H1 (cell line): ENCODE measurements around the gene ST6GALNAC5. TPM values are rescaled to one million over a fixed set of nuclear protein-coding genes. Genes with fewer than 3 reads are reported as not detected.

Source experiments
- CTCF ChIA-PET: fragments of 300-600 bp; sonication (Branson Sonifier 250); formaldehyde crosslinking; loops from one replicate; lab custom pipeline; 2021; ENCODE audit not compliant: partially characterized antibody; lab: Charles Lee
- POLR2A ChIA-PET: fragments of 300-600 bp; sonication (Branson Sonifier 250); formaldehyde crosslinking; loops from one replicate; lab custom pipeline; 2021; ENCODE audit warnings: inconsistent platforms; ENCODE audit not compliant: partially characterized antibody; lab: Charles Lee
- DNase-seq, 2 experiments: peaks; one replicate each; pipeline versions ENCODE4 v3.0.0 to v3.0.0-alpha.2; 2010 to 2022; ENCODE audit warnings: low spot score in 2 of 2, low read depth in 1 of 2, mixed read lengths in 1 of 2
- FAIRE-seq: peaks from 2 replicates; lab custom pipeline; 2011; peaks lifted over from hg19 to GRCh38; lab: Jason Lieb, UNC
- H2AFZ ChIP-seq: 2 replicates; pipeline ENCODE4 v1.8.1; 2012; ENCODE audit warnings: low read length, inconsistent platforms
- H2AK5ac ChIP-seq: 2 replicates; pipeline ENCODE4 v1.6.1; 2013; ENCODE audit warnings: low read depth, low read length
- H2BK120ac ChIP-seq: replicated peaks from 2 replicates; pipeline ENCODE3; 2013; ENCODE audit warnings: low read depth, low read length, inconsistent platforms
- H2BK12ac ChIP-seq: 2 replicates; pipeline ENCODE4 v1.6.1; 2013; ENCODE audit warnings: low read depth, low read length
- H2BK15ac ChIP-seq: 2 replicates; pipeline ENCODE4 v1.6.1; 2013; ENCODE audit warnings: low read length
- H2BK20ac ChIP-seq: 2 replicates; pipeline ENCODE4 v1.6.1; 2013; ENCODE audit warnings: low read length
- H2BK5ac ChIP-seq: 2 replicates; pipeline ENCODE4 v1.6.1; 2013; ENCODE audit warnings: low read depth, low read length
- H3K14ac ChIP-seq: 2 replicates; pipeline ENCODE4 v1.6.1; 2013; ENCODE audit warnings: inconsistent platforms; ENCODE audit not compliant: insufficient read length
- H3K18ac ChIP-seq: 2 replicates; pipeline ENCODE4 v1.6.1; 2013; ENCODE audit warnings: low read length; ENCODE audit errors: extremely low read depth
- H3K23ac ChIP-seq: 2 replicates; pipeline ENCODE4 v1.6.1; 2013; ENCODE audit warnings: inconsistent platforms; ENCODE audit not compliant: insufficient read length
- H3K23me2 ChIP-seq: 2 replicates; pipeline ENCODE4 v1.6.1; 2013; ENCODE audit warnings: low read depth, low read length
- H3K27ac ChIP-seq: 2 replicates; pipeline ENCODE4 v1.6.1; 2011; ENCODE audit warnings: low read depth, low read length, inconsistent platforms
- H3K27me3 ChIP-seq, 4 experiments: replicated peaks in 1 of 4; 1 replicate in 1 of 4; 2 replicates in 3 of 4; pipeline versions ENCODE4 v1.6.1 to v1.8.1; 2011 to 2013; ENCODE audit warnings: low read length in 3 of 4, mild to moderate bottlenecking in 3 of 4, inconsistent platforms in 2 of 4, mixed read lengths in 2 of 4, moderate library complexity in 1 of 4; ENCODE audit not compliant: control insufficient read depth in 3 of 4, insufficient read depth in 3 of 4; ENCODE audit errors: extremely low read depth in 1 of 4
- H3K36me3 ChIP-seq, 4 experiments: 2 replicates each; pipeline versions ENCODE4 v1.6.1 to v1.8.1; 2011 to 2013; ENCODE audit warnings: mild to moderate bottlenecking in 4 of 4, low read length in 3 of 4, moderate library complexity in 2 of 4, control low read depth in 1 of 4, inconsistent platforms in 1 of 4; ENCODE audit not compliant: insufficient read depth in 4 of 4, control insufficient read depth in 2 of 4
- H3K4ac ChIP-seq: replicated peaks from 2 replicates; pipeline ENCODE3; 2013; ENCODE audit warnings: low read length, low read depth, mixed read lengths, inconsistent platforms; ENCODE audit not compliant: insufficient read length
- H3K4me1 ChIP-seq, 4 experiments: replicated peaks in 1 of 4; 1 replicate in 1 of 4; 2 replicates in 3 of 4; pipeline versions ENCODE4 v1.6.1 to v1.8.1; 2011 to 2013; ENCODE audit warnings: low read length in 3 of 4, inconsistent platforms in 2 of 4, mixed read lengths in 1 of 4; ENCODE audit not compliant: insufficient read depth in 4 of 4, control insufficient read depth in 3 of 4
- H3K4me2 ChIP-seq, 2 experiments: 2 replicates each; pipeline versions ENCODE4 v1.6.1 to v1.8.1; 2011 to 2013; ENCODE audit warnings: low read depth in 2 of 2, low read length in 2 of 2, control low read depth in 1 of 2, inconsistent platforms in 1 of 2, mild to moderate bottlenecking in 1 of 2; ENCODE audit not compliant: insufficient read depth in 1 of 2
- H3K4me3 ChIP-seq, 4 experiments: fragments of 200-600, 300-600 bp in 1 of 4; sonication (generic), shearing (Covaris generic), sonication (Bioruptor Twin) in 1 of 4; 2 replicates each; pipeline versions ENCODE4 v1.5.1 to v1.8.1; 2011 to 2016; ENCODE audit warnings: low read length in 4 of 4, low read depth in 3 of 4, control low read depth in 2 of 4, inconsistent platforms in 2 of 4, mild to moderate bottlenecking in 2 of 4, mixed read lengths in 1 of 4, moderate library complexity in 1 of 4; ENCODE audit not compliant: insufficient read depth in 2 of 4; ENCODE audit errors: extremely low read depth in 1 of 4
- H3K56ac ChIP-seq: replicated peaks from 2 replicates; pipeline ENCODE3; 2013; ENCODE audit warnings: low read depth, mild to moderate bottlenecking, mixed read lengths, low read length, inconsistent platforms; ENCODE audit not compliant: insufficient read length
- H3K79me1 ChIP-seq: 2 replicates; pipeline ENCODE4 v1.6.1; 2013; ENCODE audit warnings: low read depth, low read length, control low read depth
- H3K79me2 ChIP-seq, 2 experiments: 2 replicates each; pipeline versions ENCODE4 v1.6.1 to v1.8.1; 2012 to 2013; ENCODE audit warnings: low read length in 2 of 2, mild to moderate bottlenecking in 2 of 2, inconsistent platforms in 1 of 2; ENCODE audit not compliant: insufficient read depth in 2 of 2, control insufficient read depth in 1 of 2
- H3K9ac ChIP-seq, 4 experiments: replicated peaks in 1 of 4; 1 replicate in 1 of 4; 2 replicates in 3 of 4; pipeline versions ENCODE4 v1.6.1 to v1.8.1; 2011 to 2013; ENCODE audit warnings: low read depth in 3 of 4, low read length in 3 of 4, control low read depth in 2 of 4, mild to moderate bottlenecking in 2 of 4, moderate library complexity in 2 of 4, inconsistent platforms in 1 of 4; ENCODE audit errors: extremely low read depth in 1 of 4
- H3K9me3 ChIP-seq, 2 experiments: 2 replicates each; pipeline versions ENCODE4 v1.6.1 to v1.8.1; 2012 to 2013; ENCODE audit warnings: mild to moderate bottlenecking in 2 of 2, moderate library complexity in 2 of 2, control low read depth in 1 of 2, inconsistent platforms in 1 of 2, low read depth in 1 of 2, low read length in 1 of 2, mixed read lengths in 1 of 2; ENCODE audit not compliant: insufficient read depth in 2 of 2
- H4K20me1 ChIP-seq, 2 experiments: replicated peaks in 1 of 2; 2 replicates each; pipeline versions ENCODE3 to v1.8.1; 2011 to 2013; ENCODE audit warnings: inconsistent platforms in 2 of 2, low read length in 2 of 2, mild to moderate bottlenecking in 1 of 2; ENCODE audit not compliant: insufficient read depth in 2 of 2, control insufficient read depth in 1 of 2
- H4K5ac ChIP-seq: 2 replicates; pipeline ENCODE4 v1.6.1; 2013; ENCODE audit warnings: low read length, low read depth, mixed read lengths, inconsistent platforms; ENCODE audit not compliant: insufficient read length
- H4K8ac ChIP-seq: 2 replicates; pipeline ENCODE4 v1.8.0; 2013; ENCODE audit warnings: mild to moderate bottlenecking, moderate library complexity, low read length, inconsistent platforms; ENCODE audit not compliant: insufficient read depth; ENCODE audit errors: extremely low read depth
- H4K91ac ChIP-seq: replicated peaks from 2 replicates; pipeline ENCODE3; 2013; ENCODE audit warnings: low read length, mixed read lengths, inconsistent platforms; ENCODE audit not compliant: insufficient read length
- CTCF ChIP-seq, 3 experiments: IDR thresholded peaks; 1 replicate in 2 of 3; 2 replicates in 1 of 3; pipeline versions ENCODE4 v1.5.1 to v1.6.1; 2011; ENCODE audit warnings: low read length in 3 of 3, mild to moderate bottlenecking in 3 of 3, inconsistent platforms in 2 of 3, low read depth in 1 of 3, moderate library complexity in 1 of 3; ENCODE audit not compliant: insufficient read depth in 1 of 3; ENCODE audit errors: control extremely low read depth in 1 of 3
- SP1 ChIP-seq: IDR thresholded peaks from 2 replicates; pipeline ENCODE4 v1.6.1; 2011; ENCODE audit warnings: low read depth, low read length
- SRF ChIP-seq: IDR thresholded peaks from 2 replicates; pipeline ENCODE4 v1.6.1; 2011; ENCODE audit warnings: mild to moderate bottlenecking, low read depth, low read length, moderate library complexity
- WGBS, 2 experiments: shearing (Covaris generic) in 1 of 2; methylation state at CpG; one replicate each; pipeline versions ENCODE4 v1.1.6 to v1.1.7; 2013 to 2015; ENCODE audit warnings: low lambda C conversion rate in 2 of 2, mixed read lengths in 2 of 2, inconsistent platforms in 1 of 2, low coverage in 1 of 2, missing lambda C conversion rate in 1 of 2; ENCODE audit not compliant: insufficient replicate concordance in 2 of 2, insufficient coverage in 1 of 2, insufficient read length in 1 of 2; ENCODE audit errors: extremely low coverage in 1 of 2, missing lambda C conversion rate in 1 of 2; 5-methylcytosine and 5-hydroxymethylcytosine counted together
- polyA plus RNA-seq, 7 experiments: library from polyadenylated mRNA; depleted of rRNA in 3 of 7; stranded (reverse) in 5 of 7; unstranded in 2 of 7; fragments of >200 nt in 5 of 7; fragments of 200-250 nt in 2 of 7; gene quantifications; 1 replicate in 5 of 7; 2 replicates in 1 of 7; 4 replicates in 1 of 7; pipeline versions ENCODE4 v1.2.1 to v1.2.3, GENCODE V29; 2011 to 2013; ENCODE audit warnings: missing spikeins in 2 of 7, mixed read lengths in 2 of 7
- total RNA-seq: library from RNA; stranded (reverse); fragmentation: NEBNext Ultra II Directional; extraction: Animal tissue kit (Norgen Biotek cat#: 25700); gene quantifications from 2 replicates; pipeline ENCODE4 v1.2.1, GENCODE V29; 2021

The ST6GALNAC5 gene
- total and polyA plus RNA-seq, 2 of the 8 experiments (the other 6 are each of a cell fraction or from before 2014, with no cell fraction given), result 6.2 to 7.3 TPM

GRCh38 chr1:77084457-77084856 lies 217.2 kb downstream of the ST6GALNAC5 start:
- H3K27ac ChIP-seq, result no peak overlapping the region
- no peak overlapping the region for H4K5ac ChIP-seq
- POLR2A ChIA-PET, result no interaction called here
- no peak overlapping the region for H3K4me3 ChIP-seq
- no peaks in the 10 kb centered on the region for H3K27me3 ChIP-seq
- H4K20me1 ChIP-seq, result no peaks in the 10 kb centered on the region
- WGBS, 2 experiments, result 80% methylated on average over 2 of the region's 2 CpGs; no CpG with 5 or more reads in 1 of the 2 experiments
- FAIRE-seq (no peak), DNase-seq (no peak)
- H3K4me1 ChIP-seq, result peaks cover 2 to 5% (median 4%) of the 10 kb centered on the region in 4 experiments; a peak in 6 of 7 replicates
- H3K23ac ChIP-seq, result no peak overlapping the region
- no peaks in the 10 kb centered on the region for H3K36me3 ChIP-seq
- no peak overlapping the region for H3K9ac ChIP-seq
- H2BK120ac ChIP-seq, result no peak overlapping the region
- CTCF ChIA-PET, result interaction anchor here (0.5 to 2.9 kb wide), 8 partner anchors 9 to 724 kb away, joined by 3 to 7 read pairs (median 3); no protein-coding TSS in a partner anchor
- H3K18ac ChIP-seq, result no peak overlapping the region; the same call in 1 of the 2 replicates
- no peak overlapping the region for H2AFZ ChIP-seq
- H2AK5ac ChIP-seq, result no peak overlapping the region
- no peak overlapping the region for H4K91ac ChIP-seq
- H3K4ac ChIP-seq, result no peak overlapping the region
- no peaks in the 10 kb centered on the region for H3K9me3 ChIP-seq
- no peak overlapping the region for H2BK5ac ChIP-seq
- peak overlapping the region; percentile 6; the same call in 1 of the 2 replicates for H2BK12ac ChIP-seq
- no peak overlapping the region for H3K4me2 ChIP-seq
- no peak overlapping the region for H2BK20ac ChIP-seq
- H3K79me1 ChIP-seq, result no peaks in the 10 kb centered on the region
- no peak overlapping the region for H4K8ac ChIP-seq
- H3K79me2 ChIP-seq, result no peaks in the 10 kb centered on the region
- no peak overlapping the region for H2BK15ac ChIP-seq
- H3K14ac ChIP-seq, result no peak overlapping the region
- H3K23me2 ChIP-seq, result no peaks in the 10 kb centered on the region
- no peak overlapping the region for H3K56ac ChIP-seq
- TF ChIP-seq SP1 (no peak), SRF (no peak), CTCF (IDR thresholded peaks at IDR 0.05; ENCODE audit: control extremely low read depth in 1 of 3, insufficient read depth in 1 of 3, low read depth in 1 of 3, low read length in 3 of 3) (peak in 1 of 3 experiments; percentile 3; a peak in 2 of 4 replicates)
